ENCODE measurements around the gene MYO18A. TPM values are rescaled to one million over a fixed set of nuclear protein-coding genes. Genes with fewer than 3 reads are reported as not detected.

The MYO18A gene
- total and polyA plus RNA-seq, 2 of the 4 experiments (the other 2 are of a cell fraction), result 22.4 to 39.1 TPM

GRCh38 chr17:29061036-29061435 lies 119.2 kb downstream of the MYO18A start:
- DNase-seq (no peak), ATAC-seq (ENCODE audit: low read depth) (no peak)
- no peak overlapping the region for H4K5ac ChIP-seq (ENCODE audit: low read depth, low read length)
- TF ChIP-seq MAZ (IDR thresholded peaks at IDR 0.05; ENCODE audit: borderline replicate concordance, low read depth, low read length) (no peak), FOS (IDR thresholded peaks at IDR 0.05; ENCODE audit: low read depth, low read length) (no peak), RCOR1 (IDR thresholded peaks at IDR 0.05; ENCODE audit: insufficient replicate concordance, low read length) (no peak), POLR2A (IDR thresholded peaks at IDR 0.05; ENCODE audit: low read depth, low read length) (no peak), MXI1 (IDR thresholded peaks at IDR 0.05; ENCODE audit: borderline replicate concordance, low read depth, low read length) (no peak), CHD1 (IDR thresholded peaks at IDR 0.05; ENCODE audit: low read depth, low read length) (no peak), SMC3 (IDR thresholded peaks at IDR 0.05; ENCODE audit: low read depth, low read length) (no peak), USF2 (IDR thresholded peaks at IDR 0.05; ENCODE audit: low read depth, low read length) (no peak), RAD21 (IDR thresholded peaks at IDR 0.05; ENCODE audit: low read length) (no peak), BHLHE40 (IDR thresholded peaks at IDR 0.05; ENCODE audit: low read depth, low read length) (no peak)
- TF ChIP-seq, protein P1, sequence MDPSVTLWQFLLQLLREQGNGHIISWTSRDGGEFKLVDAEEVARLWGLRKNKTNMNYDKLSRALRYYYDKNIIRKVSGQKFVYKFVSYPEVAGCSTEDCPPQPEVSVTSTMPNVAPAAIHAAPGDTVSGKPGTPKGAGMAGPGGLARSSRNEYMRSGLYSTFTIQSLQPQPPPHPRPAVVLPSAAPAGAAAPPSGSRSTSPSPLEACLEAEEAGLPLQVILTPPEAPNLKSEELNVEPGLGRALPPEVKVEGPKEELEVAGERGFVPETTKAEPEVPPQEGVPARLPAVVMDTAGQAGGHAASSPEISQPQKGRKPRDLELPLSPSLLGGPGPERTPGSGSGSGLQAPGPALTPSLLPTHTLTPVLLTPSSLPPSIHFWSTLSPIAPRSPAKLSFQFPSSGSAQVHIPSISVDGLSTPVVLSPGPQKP (IDR thresholded peaks at IDR 0.05; ENCODE audit: borderline replicate concordance, low read depth, low read length), result no peak
- H3K27me3 ChIP-seq (ENCODE audit: control insufficient read depth, insufficient read depth, low read length), result peaks cover 39% of the 10 kb centered on the region
- H2BK20ac ChIP-seq (ENCODE audit: low read depth, low read length), result no peak overlapping the region
- in situ Hi-C loops (cut with MboI; ENCODE audit: low sequenced_read_pairs), result no loop called here
- H2BK5ac ChIP-seq (ENCODE audit: low read depth, low read length, poor library complexity, severe bottlenecking), result no peak overlapping the region
- no peak overlapping the region for H3K56ac ChIP-seq (ENCODE audit: extremely low read depth, insufficient read depth, low read length)
- H3K27ac ChIP-seq (ENCODE audit: insufficient read depth, low read length), result no peak overlapping the region
- no peak overlapping the region for H3K4ac ChIP-seq (ENCODE audit: low read depth, low read length)
- dilution Hi-C loops (cut with HindIII; ENCODE audit: low sequenced_read_pairs, unreplicated experiment), result no loop called here
- no peaks in the 10 kb centered on the region for H3K79me1 ChIP-seq (ENCODE audit: low read depth in 1 of 2, low read length in 2 of 2)
- no peak overlapping the region for H3K4me3 ChIP-seq (ENCODE audit: insufficient read depth, low read depth, low read length)
- intact Hi-C loops (cut with micrococcal nuclease), result no loop called here
- H3K9ac ChIP-seq (ENCODE audit: low read depth, low read length), result no peak overlapping the region
- no peak overlapping the region for H3K14ac ChIP-seq (replicated peaks; ENCODE audit: low read depth, low read length)
- POLR2A ChIA-PET (ENCODE audit: unreplicated experiment), result no interaction called here
- H3K23ac ChIP-seq (ENCODE audit: low read depth, low read length), result no peak overlapping the region
- no peak overlapping the region for H2AK9ac ChIP-seq (replicated peaks; ENCODE audit: low read depth, low read length, poor library complexity)
- H3K4me1 ChIP-seq (ENCODE audit: control insufficient read depth, insufficient read depth, low read length), result no peaks in the 10 kb centered on the region
- H3K9me3 ChIP-seq (ENCODE audit: control insufficient read depth, insufficient read depth, low read length), result no peaks in the 10 kb centered on the region
- no peaks in the 10 kb centered on the region for H3K9me1 ChIP-seq (ENCODE audit: insufficient read depth, low read length)
- no peaks in the 10 kb centered on the region for H4K20me1 ChIP-seq (ENCODE audit: insufficient read depth, low read length)
- H2AFZ ChIP-seq (replicated peaks; ENCODE audit: low read length, poor library complexity), result no peak overlapping the region
- no peak overlapping the region for H2BK120ac ChIP-seq (ENCODE audit: low read depth, low read length)
- no peak overlapping the region for H3K4me2 ChIP-seq (ENCODE audit: low read depth, low read length)
- CTCF ChIA-PET, result no interaction called here
- BruUV-seq (replicated peaks), result no TSS peak
- no peak overlapping the region for H2BK15ac ChIP-seq (ENCODE audit: low read depth, low read length)
- H3K18ac ChIP-seq (ENCODE audit: low read depth, low read length), result no peak overlapping the region
- H4K8ac ChIP-seq (ENCODE audit: low read depth in 2 of 2, low read length in 2 of 2), result no peak overlapping the region
- H3K36me3 ChIP-seq (ENCODE audit: control insufficient read depth, insufficient read depth, low read length), result no peaks in the 10 kb centered on the region
- H4K91ac ChIP-seq (ENCODE audit: insufficient read depth, low read depth, low read length), result no peak overlapping the region
- H2AK5ac ChIP-seq (ENCODE audit: low read depth, low read length), result no peak overlapping the region
- no CpG with 5 or more reads among the region's 8 CpGs for WGBS, 2 experiments (ENCODE audit: extremely low coverage in 2 of 2, insufficient read length in 1 of 2)

Measured in IMR-90 (cell line).